Measurements from ENCODE around the gene LRRC3.
A peak's percentile ranks its signal among the peaks of the same experiment; 100 is the strongest.

LRRC3 gene

DNA sequence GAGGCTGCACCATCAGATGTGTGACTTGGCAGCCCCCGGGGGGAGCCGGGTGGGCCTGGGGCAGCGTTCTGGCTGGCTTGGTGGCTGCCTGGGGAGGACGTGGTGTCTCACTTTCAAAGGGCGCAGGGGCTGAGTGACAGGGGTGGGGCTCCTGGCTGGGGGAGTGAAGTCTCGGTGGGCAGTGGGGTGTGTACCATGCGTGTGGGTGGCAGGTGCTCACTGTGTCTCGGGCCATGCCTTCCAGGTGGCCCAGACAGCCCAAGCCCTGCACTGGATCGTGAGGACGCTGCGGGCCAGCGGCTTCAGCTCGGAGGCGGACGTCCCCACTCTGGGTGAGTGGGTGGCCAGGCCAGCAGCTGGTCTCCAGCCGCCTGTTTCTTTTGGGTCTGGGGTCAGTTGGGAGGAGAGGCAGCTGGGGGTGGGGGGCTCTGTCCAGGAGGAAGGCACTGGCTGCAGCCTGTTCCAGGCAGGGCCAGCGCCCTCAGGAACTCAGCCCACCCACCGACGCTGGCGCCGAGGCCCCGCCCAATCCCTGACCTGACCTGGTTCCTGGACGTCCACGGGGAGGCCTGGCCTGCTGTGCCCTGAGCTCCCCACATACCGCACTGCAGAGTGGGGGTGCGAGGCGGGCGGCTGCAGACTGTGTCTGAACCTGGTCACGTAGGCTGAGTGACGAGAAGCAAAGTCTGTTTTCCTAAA is 30.6 kb upstream of the LRRC3 start:
- no peak for FAIRE-seq

DNA sequence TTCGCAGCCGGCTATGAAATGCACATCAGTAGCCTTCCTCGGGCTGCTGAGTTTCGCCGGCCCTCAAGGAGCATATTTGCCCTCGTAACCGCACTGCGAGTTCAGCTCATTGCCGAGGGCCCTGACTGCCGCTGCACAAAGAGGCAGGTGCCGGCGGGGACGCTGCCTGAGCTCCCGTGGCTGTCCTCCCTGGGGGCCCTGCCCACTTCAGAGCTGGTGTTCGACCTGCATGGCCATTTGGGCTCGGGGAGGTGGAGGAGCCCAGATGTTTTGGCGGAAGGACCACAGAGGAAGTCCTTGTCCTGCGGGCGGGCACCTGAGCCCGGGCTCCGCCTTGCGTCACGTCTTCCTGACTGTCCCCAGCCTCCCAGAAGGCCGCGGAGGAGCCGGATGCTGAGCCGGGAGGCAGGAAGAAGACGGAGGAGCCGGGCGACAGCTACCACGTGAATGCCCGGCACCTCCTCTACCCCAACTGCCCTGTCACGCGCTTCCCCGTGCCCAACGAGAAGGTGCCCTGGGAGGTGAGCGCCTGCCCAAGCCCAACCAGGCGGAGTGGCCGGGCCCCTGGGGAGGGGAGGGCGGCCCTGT is 29.9 kb upstream of the LRRC3 start:
- no peak for FAIRE-seq

- no peak for FAIRE-seq
These were observed 29.2 kb upstream of the LRRC3 start for GRCh38 chr21:44425895-44426662.

- no peak for FAIRE-seq
These were observed 28.6 kb upstream of the LRRC3 start for GRCh38 chr21:44426663-44427191.

DNA sequence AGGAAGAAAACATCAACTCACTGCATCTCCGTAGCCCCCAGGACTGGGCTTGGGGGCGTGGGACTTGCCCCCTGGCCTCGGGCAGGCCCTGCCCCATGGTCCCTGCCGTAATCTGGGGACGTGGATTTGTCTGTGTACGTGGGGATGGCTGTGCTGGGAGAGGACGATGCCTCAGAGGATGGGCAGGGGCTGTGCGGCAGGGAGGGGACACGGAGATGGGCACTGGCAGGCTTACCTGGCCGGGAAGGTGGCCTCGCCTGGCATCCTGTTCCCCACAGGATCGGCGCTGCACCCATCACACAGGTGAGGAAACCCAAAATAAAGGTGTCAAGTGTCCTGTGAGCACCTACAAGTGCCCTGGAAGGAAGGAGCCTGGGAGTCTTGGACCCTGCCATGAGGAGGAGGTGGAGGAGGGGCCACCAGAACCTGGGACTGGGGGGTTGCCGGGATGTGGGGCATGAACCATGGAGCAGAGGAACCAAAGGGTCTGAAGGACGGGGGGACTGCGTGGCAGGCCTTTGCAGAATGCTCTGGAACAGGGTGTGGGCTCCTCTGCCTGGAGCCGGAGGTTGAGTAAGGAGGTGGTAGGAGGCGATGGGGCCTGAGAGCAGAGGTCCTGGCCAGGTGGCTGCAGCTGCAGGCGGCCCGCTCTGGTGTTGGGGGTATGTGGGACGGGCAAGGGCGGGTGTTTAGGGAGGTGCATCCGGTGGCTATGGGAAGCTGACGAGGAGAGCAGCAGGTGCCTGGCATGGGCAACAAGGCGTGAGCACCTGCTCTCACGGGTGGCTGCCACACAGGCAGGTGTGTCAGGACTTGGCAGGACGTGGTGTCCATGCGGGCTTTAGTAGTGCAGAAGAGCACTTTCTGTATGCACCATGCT is 27.8 kb upstream of the LRRC3 start:
- no peak for FAIRE-seq

- peak; percentile 28 for FAIRE-seq
These were observed 26.9 kb upstream of the LRRC3 start for GRCh38 chr21:44428281-44428960.

DNA sequence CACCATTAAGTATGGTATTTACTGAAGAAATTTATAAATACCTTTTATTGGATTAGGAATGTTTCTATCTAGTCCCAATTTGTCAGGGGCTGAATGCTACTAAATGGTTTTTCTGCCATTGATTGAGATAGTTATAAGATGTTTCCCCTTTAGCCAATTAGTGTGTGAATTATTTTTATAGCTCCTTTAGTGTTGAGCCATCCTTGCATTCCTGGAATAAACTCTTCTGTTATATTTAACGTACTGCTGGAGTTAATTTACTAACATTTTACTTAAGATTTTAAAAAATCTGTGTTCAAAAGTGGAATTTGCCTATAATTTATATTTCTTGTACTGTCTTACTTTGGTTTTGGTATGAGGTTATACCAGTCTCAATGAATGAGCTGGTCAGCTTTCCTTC is 25.4 kb upstream of the LRRC3 start:
- no peak for FAIRE-seq

DNA sequence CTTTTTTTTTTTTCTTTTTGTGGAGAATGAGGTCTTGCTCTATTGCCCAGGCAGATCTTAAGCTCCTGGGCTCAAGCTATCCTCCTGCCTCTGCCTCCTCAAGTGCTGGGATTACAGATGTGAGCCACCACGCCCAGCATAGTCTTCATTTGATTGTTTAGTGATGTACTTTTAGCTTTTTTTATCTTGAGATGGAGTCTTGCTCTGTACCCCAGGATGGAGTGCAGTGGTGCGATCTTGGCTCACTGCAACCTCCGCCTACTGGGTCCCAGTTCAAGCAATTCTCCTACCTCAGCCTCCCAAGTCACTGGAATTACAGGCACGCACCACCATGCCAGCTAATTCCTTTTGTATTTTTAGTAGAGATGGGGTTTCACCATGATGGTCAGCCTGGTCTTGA is 24.0 kb upstream of the LRRC3 start:
- no peak for FAIRE-seq

DNA sequence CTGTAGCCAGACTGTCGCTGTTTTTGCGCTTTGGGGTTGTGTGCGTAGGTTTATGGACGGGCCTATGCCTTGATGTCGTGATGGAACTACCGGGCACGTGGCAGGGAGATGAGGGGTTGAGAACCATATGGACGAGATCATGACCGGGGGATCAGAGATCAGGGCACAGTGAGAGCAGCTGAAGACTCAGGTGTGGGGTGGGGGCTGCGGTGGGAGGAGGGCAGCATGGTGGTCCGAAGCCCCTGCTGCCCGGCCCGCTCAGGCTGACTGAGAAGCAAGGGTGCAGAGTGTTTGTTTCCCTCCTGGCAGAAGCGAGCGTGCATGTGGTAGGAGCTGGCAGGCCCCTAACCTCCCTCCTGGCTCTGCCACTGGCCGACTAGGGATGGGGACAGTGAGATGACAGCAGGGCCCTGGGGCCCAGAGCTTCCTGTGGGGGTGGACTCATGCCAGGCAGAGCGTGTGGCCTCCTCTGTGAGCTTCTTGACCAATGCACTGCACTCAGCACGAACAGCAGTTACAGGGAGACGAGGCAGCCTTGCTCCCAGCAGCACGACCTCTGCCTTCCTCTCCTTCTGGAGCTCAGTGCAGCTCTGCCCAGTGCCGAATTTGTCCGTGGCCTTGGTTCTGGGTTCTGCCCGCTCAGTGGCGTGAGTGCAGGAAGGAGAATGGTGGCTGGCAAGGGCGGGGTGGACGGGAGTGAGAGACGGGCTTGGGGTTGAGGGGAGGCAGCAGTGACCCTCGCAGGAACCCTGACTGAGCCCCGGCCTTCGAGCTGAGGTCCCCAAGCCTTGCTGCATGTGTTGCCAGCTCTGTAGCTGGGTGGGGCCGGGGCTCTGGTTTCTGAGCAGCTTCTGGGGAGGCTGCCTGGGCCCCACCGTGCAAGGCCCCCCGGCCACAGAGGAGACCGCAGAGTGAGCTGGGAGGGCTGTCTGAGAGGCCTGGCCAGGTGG is 22.2 kb upstream of the LRRC3 start:
- FAIRE-seq, result no peak

GRCh38 chr21:44433791-44434567 is 21.3 kb upstream of the LRRC3 start:
- no peak for FAIRE-seq

- no peak for FAIRE-seq
These were observed 20.8 kb upstream of the LRRC3 start for GRCh38 chr21:44434568-44434925.

GRCh38 chr21:44434936-44435635 is 20.2 kb upstream of the LRRC3 start:
- FAIRE-seq, result no peak

- FAIRE-seq, result no peak
These were observed 19.1 kb upstream of the LRRC3 start for GRCh38 chr21:44436111-44436611.

GRCh38 chr21:44436958-44437357 is 18.4 kb upstream of the LRRC3 start:
- no peak for FAIRE-seq

DNA sequence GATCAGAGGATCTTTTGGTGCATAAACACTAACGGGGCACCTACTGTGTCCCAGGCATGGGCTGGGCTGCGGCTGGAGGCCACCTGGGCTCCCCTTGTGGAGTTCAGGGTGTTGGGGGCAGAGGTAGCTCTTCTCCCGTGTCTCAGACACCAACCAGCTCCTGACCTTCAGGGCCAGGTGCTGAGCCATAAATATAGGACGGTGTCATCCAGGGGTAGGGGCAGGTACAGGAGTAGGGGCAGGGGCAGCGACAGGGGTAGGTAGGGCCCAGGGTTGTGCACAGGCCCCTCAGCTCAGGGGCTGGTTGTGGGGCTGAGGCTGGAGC is 18.0 kb upstream of the LRRC3 start:
- no peak for FAIRE-seq

DNA sequence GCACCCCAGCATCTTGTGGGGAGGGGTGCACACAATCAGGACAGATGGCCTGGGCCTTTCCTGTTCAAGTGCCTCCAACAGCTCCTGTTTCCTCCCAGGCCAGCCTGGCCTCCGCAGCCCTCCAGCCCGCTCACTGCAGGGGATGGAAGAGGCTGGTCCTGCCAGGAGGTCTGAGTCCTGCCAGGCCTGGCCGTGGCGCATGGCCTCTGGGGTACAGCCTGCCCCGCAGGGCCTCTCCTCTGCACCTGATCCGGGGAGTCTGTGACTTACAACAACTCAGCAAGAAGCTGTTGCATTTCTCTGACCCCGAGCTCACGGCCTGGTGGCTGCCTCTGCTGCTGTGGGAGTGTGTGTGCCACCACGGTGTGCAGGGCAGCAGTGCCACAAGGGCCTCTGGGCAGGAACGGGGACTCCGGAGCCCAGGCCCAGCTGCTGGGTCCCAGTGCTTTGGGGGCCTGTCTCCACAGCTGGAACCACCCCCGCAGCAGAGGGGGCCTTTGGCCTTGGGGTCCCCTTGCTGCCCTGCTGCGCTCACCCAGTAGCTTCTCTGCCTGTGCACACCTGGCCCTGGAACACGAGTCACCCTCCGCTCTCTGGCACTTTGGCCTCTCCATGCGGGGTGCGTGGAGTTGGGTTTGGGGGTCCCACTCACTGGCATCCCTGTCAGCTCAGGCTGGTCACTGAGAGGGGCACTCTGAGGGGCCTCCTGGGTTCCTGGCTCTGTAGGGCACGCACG is 17.4 kb upstream of the LRRC3 start:
- FAIRE-seq, result no peak

DNA sequence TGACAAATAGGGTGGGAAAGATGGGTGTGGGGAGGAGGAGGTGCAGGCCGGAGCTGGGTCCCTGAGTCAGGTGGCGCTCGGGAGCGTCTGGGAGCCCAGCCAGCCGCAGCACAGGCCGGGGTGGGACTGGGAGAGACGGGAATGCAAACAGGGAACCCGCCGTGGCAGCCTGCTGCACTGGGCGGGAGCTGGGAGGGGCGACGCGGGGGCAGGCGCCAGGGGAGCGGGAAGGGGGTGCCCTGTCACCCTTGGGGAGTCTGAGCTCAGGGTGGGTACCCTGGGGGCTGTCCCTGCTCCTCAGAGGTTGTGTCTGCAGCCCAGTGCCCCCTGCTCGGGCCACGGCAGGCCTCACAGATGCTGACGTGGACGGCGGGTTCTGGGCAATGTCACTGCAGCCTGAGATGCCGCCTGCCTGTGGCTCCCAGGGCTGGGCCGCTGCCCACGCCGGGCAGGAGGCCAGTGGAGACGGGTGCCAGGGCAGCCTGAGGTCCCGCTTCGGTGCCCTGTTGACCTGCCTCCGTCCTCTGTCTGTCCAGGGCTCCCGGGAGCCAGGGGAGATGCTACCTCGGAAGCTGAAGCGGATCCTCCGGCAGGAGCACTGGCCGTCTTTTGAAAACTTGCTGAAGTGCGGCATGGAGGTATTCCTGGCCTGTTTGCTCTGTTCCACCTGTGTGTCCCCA is 16.6 kb upstream of the LRRC3 start:
- no peak for FAIRE-seq

DNA sequence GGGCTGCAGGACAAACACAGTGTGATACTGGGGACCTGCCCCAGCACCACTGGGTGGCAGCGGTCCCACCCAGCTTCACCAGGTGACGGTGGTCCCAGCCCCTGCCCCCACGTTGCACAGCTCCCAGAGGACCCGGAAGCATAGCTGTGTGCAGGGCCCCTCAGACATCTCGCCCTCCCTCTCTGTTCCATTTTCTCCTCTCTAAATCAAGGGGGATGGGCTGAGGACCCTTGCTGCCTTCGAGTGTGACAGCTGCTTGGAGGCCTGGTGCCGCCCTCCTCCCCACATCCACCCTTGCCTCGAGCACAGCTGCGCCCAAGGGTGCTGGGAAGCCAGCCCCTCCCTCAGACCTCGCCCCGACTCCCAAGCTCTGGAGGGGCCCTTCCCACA is 16.1 kb upstream of the LRRC3 start:
- no peak for FAIRE-seq
